Spleen (tissue), 7 donors: ENCODE data around the gene TMPRSS6.

Experiments used
- CTCF ChIP-seq, 11 experiments: fragments of 200-600 bp in 7 of 11; fragments of 450-650 bp in 4 of 11; sonication (generic) in 4 of 11; IDR thresholded peaks in 8 of 11; conservative IDR thresholded peaks in 3 of 11; 1 replicate in 7 of 11; 2 replicates in 4 of 11; pipeline versions ENCODE4 v1.4.0 to v1.8.0; 2016 to 2021; ENCODE audit warnings: antibody characterized with exemption in 11 of 11, inconsistent platforms in 4 of 11, mild to moderate bottlenecking in 1 of 11
- POLR2AphosphoS5 ChIP-seq, 3 donors: sonication (generic); formaldehyde crosslinking; IDR thresholded peaks; one replicate each; pipeline ENCODE4 v1.5.1; 2017; ENCODE audit warnings: antibody characterized with exemption in 3 of 3
- donor health status: DM: no; HTN: no; CAD: no; lungs with moderate emphysema.
- donor health status: DM: no; HTN: no; CAD: no.
- donor health status: DM: no; HTN: no; CAD: no.

- TF ChIP-seq CTCF (IDR thresholded peaks at IDR 0.05 in 8 of 11, conservative IDR thresholded peaks at IDR 0.05 in 3 of 11) (no peak), POLR2AphosphoS5 (IDR thresholded peaks at IDR 0.05) (no peak)
These were observed 33.6 kb downstream of the TMPRSS6 start for GRCh38 chr22:37075822-37076433.
